Activated CD8-positive, alpha-beta memory T cell treated with anti-CD3 and anti-CD28 coated beads, Interleukin-2, amount 50 U/mL, for 4 hours (primary cell): ENCODE data around the gene CLN3.
A peak's percentile ranks its signal among the peaks of the same experiment; 100 is the strongest.
"Not testable (repeated sequence)": the region's sequence is repeated elsewhere in the genome, so short reads cannot be mapped to it uniquely, and the experiment has no call there.

ENCODE experiments used
- DNase-seq: peaks from one replicate; pipeline ENCODE4 v3.0.0-alpha.2; 2020

CLN3 gene

GRCh38 chr16:28491970-28492474, at the start of gene CLN3:
Gene CLN3, minus strand, starts transcription at chr16:28492074. Its CDS starts 315 bp downstream, at chr16:28491759.
- peak; percentile 81 for DNase-seq

DNA sequence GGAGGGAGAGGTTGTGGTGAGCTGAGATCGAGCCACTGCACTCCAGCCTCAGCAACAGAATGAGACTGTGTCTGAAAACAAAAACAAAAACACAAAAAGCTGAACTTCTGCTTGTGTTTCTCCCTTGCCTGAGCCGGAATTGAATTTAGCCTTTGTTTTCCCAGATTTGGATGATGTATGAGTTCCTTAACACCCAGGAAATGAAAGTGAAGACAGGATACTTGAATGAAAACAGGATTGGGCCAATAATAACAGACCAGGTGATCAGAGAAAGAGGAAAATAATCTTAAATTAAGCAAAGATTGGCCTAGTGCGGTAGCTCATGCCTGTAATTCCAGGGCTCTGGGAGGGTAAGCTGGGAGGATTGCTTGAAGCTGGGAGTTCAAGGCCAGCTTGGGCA, 48.5 kb upstream of the CLN3 start:
- DNase-seq: no peak

DNA sequence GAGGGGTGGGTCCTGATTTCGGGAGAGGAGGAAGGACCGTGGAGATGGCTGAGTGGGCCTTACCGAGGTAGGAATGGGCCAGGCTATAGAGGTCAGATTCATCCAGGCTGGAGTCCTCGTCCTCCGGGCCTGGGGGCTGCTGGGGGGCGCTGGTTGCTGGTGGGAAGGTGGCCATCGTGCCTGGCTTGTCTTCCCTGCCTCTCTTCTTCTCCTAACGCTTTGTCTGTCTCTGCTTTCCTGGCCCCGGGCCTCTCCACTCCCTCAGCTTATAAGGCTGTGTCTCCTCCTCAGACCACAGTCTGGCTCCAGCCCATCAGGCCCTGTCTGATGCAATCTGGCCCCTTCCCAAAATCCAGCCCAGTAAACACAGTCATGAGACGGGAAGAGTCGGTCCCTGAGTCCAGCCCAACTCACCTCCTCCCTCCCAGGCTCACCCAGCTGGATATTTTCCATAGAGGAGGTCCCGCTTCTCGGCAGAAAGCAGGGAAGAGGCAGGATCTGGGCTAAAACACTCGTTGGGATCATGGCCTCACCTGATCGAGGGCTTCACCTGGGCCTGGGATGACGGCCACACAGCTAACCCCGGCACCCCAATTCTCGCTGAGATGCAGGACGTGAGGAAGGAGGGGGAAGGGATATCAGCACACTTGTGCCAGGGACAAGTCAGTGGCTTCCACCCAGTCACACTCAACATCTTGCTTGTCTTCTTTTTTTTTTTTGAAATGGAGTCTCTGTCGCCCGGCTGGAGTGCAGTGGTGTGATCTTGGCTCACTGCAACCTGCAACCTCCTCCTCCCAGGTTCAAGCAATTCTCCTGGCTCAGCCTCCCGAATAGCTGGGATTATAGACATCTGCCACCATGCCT, 47.1 kb upstream of the CLN3 start, which contains the start of gene NUPR1:
NUPR1 (minus strand) TSS at position 242 of the 864 bp plus-strand sequence; CDS start at position 175, 67 bp downstream.
- DNase-seq: no peak

DNA sequence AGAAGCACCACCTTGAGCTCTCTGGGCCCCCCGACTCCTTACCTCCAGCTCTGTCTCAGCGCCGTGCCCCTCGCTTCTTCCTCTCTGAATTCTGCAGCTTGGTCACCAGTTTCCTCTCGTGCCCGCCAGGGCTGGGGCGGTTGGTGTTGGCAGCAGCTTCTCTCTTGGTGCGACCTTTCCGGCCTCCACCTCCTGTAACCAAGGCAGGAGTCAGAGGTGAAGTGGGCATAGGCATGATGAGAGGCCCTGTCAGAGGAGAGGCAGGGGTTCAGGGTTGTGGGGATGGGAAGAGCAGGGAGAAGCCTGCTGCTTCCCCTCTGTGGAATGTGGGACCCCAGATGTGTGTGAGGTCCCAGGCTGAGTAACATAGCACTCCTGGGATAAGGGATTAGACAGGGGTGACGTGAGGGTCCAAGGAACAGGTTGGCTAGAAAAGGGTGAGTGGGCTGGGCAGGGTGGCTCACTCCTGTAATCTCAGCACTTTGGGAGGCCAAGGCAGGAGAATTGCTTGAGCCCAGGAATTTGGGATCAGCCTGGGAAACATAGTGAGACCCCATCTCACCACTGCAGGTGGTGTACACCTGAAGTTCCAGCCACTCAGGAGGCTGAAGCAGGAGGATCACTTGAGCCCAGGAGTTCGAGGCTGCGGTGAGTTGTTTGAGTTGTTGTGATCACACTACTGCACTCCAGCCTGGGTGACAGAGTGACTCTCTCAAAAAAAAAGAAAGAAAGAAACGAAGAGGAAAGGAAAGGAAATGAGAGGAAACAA, 46.3 kb upstream of the CLN3 start:
- no peak for DNase-seq

DNA sequence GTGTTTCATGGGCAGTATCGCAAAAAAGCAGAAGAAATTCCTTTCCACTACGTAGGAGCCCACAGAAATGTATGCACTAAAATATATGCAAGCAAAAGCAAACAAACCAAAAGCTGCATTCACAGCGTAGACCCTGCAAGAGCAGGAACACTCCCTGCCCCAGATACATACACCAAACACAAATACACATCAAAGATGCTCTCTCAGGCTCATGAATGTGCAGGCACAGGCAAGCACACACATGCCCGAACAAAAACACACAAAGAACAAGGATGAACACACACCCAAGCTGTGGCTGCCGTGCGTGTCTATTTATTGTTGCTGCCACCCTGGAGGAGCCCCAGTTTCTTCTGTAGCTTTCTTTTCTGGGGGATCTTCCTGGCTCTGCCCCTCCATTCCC, 45.2 kb upstream of the CLN3 start:
- DNase-seq: no peak

DNA sequence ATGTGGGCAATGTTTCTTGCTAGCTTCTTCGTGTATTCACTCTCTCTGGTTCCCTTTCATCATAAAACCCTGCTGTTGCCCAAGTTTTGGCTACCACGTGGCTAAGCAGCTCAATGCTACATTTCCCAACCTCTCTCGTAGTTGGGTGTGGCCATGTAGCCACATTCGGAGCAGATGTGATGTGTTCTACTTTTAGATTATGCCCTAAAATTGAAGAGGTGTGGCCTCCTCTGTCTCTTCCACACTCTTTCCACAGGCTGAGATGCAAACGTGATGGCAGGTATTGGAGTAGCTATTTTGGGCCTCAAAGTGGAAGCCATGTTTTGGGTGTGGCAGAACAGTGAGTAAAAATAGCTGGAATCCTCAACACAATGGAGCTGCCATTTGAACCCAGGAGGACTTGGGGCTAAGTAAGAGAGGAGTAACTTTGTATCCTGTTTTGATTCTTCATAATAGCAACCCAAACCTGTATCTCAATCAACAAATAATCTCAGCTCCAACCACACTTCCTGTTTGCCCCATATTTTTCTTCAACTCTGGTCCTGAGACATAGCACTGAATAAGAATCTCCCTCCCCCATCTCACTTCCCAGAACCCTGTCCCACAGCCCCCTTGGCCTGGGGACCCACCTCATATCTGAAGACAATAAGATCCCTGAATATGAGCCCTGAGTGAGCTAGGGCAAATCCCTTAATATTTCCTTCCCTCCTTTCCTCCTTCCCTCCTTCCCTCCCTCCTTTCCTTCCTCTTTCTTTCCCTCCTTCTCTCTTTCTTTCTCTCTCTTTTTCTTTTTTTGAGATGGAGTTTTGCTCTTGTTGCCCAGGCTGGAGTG, 42.9 kb upstream of the CLN3 start:
- DNase-seq: no peak

DNA sequence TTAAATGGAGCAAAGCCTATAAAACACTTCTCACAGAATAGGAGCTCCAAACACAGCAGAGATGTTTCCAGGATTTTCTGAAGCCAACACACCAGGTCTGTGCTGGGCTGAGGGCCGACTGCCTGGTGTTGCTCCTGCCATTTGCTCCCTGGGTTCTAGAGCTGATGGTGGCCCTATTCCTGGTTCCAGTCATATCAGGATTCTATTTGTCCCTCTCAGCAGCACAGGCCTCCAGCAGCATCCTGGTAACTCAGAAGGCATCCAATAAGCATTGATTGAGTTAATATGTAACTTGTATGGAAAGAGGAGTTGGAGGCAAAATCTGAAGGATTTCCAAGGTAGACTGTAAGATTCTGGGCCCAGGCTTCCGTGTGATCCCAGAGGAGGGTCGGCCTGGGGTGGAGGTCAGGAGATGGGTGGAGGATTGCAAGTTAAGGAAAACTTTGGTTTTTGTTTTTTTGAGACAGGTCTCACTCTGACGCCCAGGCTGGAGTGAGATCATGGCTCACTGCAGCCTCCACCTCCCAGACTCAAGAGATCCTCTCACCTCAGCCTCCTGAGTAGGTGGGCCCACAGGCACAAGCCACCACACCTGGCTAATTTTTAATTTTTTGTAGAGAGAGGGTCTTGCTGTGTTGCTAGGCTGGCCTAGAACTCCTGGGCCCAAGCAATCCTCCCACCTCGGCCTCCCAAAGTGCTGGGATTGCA, 41.2 kb upstream of the CLN3 start:
- DNase-seq: no peak

- no peak for DNase-seq
These were observed 40.2 kb upstream of the CLN3 start for GRCh38 chr16:28531777-28532744.

- no peak for DNase-seq
These were observed 37.2 kb upstream of the CLN3 start for GRCh38 chr16:28529124-28529523.

GRCh38 chr16:28528463-28528867, 36.6 kb upstream of the CLN3 start:
- DNase-seq: no peak

GRCh38 chr16:28527985-28528384, 36.1 kb upstream of the CLN3 start:
- no peak for DNase-seq

DNA sequence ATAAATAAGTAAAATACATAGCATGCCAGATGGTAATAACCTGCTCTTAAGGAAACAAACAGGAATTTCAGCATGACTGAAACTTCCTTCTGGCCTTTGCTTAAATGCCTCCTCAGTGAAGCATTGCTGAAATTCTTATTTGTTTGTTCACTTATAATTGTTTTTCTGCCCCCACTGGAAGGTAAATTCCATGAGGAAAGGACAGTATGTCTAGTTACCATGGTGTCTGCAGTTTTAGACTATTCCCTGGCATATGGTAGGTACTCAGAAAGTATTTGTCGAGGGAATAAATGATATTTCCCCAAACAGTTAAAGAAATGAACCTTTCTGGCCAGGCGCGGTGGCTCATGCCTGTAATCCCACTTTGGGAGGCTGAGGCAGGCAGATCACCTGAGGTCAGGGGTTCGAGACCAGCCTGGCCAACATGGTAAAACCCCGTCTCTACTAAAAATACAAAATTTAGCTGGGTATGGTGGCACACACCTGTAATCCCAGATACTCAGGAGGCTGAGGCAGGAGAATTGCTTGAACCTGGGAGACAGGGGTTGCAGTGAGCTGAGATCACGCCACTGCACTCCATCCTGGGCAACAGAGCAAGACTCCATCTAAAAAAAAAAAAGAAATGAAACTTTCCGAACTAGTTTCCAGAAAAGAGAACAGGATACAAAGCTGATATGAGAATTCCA, 35.4 kb upstream of the CLN3 start:
- DNase-seq: not testable (repeated sequence)

- DNase-seq: no peak
These were observed 34.6 kb upstream of the CLN3 start for GRCh38 chr16:28526201-28527099.

DNA sequence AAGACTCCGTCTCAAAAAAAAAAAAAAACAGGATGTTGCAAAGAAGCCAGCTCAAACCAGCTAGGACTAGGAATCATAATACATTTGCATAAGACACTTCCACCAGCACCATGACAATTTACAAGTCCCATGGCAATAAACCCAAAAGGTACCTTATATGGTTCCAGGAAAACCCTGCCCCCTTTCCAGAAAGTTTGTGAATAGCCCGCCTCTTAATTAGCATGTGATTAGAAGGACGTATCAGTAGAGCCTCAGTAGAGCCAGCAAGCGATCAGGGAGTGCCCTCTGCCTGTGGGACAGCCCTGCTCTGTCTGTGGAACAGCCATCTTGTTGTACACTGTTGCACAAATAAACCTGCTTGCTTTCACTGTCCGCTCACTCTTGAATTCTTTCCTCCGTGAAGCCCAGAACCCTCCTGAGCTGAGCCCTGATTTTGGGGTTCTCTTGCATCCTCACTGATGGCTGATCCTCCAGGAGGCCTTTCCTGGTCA, 32.9 kb upstream of the CLN3 start:
- DNase-seq: no peak

GRCh38 chr16:28522792-28523191, 30.9 kb upstream of the CLN3 start:
- no peak for DNase-seq

DNA sequence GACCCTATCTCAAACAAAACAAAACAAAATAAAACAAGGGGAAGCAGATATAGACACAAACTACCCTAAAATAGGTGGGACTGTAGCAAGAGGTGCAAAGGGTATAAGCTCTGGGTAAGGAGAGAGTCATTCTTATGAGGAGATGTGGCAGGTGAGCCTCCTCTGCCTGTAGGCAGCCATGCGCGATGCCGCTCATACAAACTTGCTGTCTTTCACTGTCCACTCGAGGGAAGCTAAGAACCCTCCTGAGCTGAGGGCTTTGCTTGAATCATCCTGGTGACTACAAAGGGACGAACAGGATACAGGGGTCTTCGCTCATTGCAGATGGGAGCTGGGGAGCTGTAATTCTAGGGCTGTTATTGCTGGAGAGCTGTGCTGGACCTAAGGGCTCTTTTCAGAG, 29.6 kb upstream of the CLN3 start:
- DNase-seq: no peak

DNA sequence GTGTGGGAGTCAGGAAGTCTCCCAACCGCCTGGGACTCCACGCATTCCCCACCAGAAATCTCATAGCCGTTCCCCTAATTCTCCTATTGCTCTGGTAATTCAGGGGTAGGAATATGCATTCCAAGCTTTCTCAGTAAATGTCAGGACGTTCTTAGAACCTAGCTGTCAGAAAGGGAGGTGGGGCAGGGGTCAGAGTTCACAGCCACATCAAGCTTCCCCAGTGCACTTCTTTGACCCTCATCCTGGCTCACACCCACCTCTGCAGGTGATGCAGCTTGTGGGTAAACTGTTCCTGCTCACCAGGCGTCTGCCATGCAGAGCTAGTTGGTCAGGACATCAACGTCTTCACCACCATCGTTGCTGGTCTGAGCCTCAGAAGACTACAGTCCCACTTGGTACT, 28.8 kb upstream of the CLN3 start:
- DNase-seq: no peak

GRCh38 chr16:28514246-28514645, 22.4 kb upstream of the CLN3 start:
- DNase-seq: no peak
